ELR (cell line): ENCODE results near the gene MFAP2.
"Not testable (repeated sequence)": the region's sequence is repeated elsewhere in the genome, so short reads cannot be mapped to it uniquely, and the experiment has no call there.

Source experiments
- DNase-seq: peaks from one replicate; pipeline ENCODE4 v3.0.0-alpha.2; 2015; ENCODE audit warnings: low read depth

MFAP2 gene

DNA sequence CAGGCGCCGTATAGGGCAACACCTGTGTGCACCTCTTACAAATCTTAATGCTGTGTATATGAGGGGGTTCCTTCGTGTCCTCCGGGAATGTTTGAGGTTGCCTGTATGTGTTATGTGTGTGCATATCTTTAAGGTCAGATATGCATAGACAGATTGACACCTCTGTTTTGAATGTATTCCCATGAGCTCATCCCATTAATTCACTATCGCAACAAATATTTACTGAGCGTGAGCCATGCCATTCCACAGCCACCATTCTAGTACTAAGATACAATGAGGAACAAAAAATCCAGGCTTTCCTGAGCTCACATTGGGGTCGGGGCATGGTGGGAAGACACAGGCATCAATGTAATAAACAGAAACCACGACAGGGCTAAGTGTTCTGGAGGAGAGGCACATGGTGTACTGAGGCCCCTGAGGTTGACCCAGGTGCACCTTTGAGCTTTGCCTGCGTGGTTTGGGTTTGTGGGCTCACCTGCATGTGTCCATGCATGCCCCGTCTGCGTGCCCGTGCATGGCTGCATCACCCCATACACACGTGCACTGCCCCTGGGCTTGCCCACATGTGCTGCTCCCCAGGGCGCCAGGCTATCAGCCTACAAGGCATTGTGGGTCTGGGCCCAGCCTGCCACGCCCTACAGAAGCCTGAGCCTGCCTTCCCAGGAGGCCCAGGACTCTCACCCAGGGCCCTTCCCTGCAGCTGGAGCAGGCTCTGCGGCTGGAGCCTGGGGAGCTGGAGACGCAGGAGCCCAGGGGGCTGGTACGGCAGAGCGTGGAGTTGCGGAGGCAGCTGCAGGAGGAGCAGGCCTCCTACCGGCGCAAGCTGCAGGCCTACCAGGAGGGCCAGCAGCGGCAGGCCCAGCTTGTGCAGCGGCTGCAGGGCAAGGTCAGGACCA, 51.0 kb downstream of the MFAP2 start:
- DNase-seq, result not testable (repeated sequence)

DNA sequence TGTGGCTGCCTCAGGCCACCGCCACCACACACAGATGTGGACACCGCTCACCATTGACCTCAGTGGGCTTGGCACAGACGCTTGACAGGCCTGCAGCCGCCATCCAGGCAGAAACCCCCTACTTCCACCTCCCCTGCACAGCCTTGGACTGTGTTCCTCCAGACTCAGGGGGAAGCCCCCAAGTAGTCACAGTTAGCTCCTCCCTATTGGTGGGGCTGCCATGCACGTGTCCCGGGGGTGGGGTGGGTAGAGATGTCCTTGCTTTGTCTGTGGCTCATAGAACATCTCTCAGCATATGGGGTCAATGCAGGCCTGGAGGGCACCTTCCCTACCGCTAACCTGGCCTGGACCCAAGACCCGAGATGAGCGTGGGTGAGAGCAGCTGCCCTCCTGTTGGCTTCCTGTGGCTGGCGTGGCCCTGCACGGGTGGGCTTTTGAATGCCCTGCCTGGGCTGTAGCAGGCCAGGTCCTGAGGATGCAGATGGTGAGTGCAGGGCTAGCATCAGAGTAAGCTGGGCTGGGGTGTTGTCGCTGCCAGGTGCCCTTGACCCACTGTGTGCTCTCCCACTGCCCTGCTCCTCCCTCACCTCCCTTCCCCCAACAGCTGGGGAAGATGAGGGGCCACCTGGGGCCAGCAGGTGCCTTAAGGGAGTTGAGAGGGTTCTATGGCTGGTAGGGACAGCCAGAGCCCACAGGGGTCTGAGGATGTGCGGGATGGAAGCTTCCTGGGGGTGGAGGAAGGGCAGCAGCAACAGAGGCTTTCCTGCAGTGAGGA, 52.5 kb downstream of the MFAP2 start:
- DNase-seq, result no peak

DNA sequence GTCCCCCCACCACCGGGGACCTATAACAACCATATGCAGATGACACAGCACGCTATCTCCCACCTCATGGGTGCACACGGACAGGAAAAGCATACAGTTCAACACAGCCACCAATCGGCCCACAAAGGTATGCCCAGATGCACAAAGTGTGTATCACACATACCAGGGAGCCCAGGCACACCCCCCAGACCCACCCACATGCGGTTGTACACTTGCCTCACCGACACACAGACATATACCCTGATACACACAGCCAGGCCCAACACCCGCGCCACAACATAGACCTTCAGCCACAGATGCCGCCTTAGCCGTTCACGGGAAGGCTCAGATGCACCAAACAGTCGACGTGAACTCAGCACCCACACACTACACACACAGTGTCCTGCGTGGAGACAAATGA, 53.2 kb downstream of the MFAP2 start:
- DNase-seq, result no peak

- DNase-seq, result no peak
These were observed 53.8 kb downstream of the MFAP2 start for GRCh38 chr1:16926491-16927073.

- DNase-seq, result no peak
These were observed 54.6 kb downstream of the MFAP2 start for GRCh38 chr1:16925635-16926490.

DNA sequence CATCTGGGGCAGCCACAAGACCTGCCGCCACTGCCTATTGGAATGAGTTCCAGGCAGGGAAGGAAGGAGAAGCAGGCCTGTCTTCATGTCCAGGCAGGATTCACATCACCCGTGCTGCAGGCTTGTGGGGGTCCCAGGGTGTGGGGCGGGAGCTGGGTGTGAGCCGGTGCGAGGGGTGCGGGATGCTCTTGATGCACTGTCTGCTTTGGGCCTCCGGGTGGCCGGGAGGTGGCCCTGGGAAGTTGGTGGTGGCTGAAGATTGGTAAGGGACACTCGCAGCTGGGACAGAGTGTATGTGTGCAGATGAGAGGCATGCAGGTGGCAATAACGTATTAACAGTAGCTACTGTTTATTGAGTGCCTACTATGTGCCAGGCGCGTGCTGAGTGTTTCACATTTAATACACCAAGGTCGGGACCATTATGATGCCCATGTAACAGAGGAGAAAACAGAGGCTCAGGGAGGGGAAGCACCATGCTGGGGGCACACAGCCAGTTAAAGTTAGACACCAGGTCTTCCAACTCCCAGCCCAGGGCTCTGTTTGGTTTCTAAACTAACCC, 55.4 kb downstream of the MFAP2 start:
- DNase-seq, result no peak
